ENCODE data around the gene LMNTD2. TPM values are rescaled to one million over a fixed set of nuclear protein-coding genes. Genes with fewer than 3 reads are reported as not detected.

Gene LMNTD2
- total and polyA plus RNA-seq, 2 of the 13 experiments (the other 11 are each of a cell fraction or from before 2014, with no cell fraction given), result 1.1 to 3.1 TPM

DNA sequence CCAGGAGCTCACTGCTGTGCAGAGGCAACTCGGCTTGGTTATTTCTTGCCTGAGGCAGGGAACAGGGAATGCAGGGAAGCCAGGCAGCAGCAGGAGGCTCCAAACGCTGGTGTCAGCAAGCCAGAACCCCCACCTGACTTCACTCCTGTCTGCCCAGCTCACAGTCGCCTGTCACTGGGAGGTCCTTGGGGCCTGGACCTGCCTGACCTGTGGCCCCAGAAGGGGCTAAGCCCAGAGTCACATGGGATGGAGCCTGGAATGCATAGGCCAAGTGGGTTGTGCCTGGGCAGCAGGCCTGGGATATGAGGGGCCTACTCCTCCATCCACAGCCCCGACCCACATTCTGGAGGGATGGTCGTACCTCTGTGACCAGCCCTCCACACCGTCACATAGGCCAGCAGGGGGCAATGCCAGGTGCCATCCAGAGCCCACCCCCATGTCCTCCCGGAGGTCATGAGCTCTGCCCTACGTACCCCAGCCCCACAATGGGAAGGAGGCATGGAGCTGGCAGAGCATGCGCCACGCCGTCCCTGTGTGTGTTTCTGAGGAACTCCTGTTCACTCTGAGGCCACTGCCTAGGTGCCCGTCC, 5.5 kb upstream of the LMNTD2 start (continued):
- TF ChIP-seq, protein P1, sequence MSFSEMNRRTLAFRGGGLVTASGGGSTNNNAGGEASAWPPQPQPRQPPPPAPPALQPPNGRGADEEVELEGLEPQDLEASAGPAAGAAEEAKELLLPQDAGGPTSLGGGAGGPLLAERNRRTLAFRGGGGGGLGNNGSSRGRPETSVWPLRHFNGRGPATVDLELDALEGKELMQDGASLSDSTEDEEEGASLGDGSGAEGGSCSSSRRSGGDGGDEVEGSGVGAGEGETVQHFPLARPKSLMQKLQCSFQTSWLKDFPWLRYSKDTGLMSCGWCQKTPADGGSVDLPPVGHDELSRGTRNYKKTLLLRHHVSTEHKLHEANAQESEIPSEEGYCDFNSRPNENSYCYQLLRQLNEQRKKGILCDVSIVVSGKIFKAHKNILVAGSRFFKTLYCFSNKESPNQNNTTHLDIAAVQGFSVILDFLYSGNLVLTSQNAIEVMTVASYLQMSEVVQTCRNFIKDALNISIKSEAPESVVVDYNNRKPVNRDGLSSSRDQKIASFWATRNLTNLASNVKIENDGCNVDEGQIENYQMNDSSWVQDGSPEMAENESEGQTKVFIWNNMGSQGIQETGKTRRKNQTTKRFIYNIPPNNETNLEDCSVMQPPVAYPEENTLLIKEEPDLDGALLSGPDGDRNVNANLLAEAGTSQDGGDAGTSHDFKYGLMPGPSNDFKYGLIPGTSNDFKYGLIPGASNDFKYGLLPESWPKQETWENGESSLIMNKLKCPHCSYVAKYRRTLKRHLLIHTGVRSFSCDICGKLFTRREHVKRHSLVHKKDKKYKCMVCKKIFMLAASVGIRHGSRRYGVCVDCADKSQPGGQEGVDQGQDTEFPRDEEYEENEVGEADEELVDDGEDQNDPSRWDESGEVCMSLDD (CRISPR knock-in tag; IDR thresholded peaks at IDR 0.05; ENCODE audit: borderline replicate concordance), result no peak
- no peak for TF ChIP-seq GATAD2A (CRISPR knock-in tag; IDR thresholded peaks at IDR 0.05)
- no peak for TF ChIP-seq ZNF777 (CRISPR knock-in tag; IDR thresholded peaks at IDR 0.05)
- TF ChIP-seq MBD4 (IDR thresholded peaks at IDR 0.05; ENCODE audit: borderline replicate concordance, low read length), result no peak
- TF ChIP-seq MTA3 (CRISPR knock-in tag; IDR thresholded peaks at IDR 0.05), result no peak
- TF ChIP-seq, protein P2, sequence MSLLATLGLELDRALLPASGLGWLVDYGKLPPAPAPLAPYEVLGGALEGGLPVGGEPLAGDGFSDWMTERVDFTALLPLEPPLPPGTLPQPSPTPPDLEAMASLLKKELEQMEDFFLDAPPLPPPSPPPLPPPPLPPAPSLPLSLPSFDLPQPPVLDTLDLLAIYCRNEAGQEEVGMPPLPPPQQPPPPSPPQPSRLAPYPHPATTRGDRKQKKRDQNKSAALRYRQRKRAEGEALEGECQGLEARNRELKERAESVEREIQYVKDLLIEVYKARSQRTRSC (CRISPR knock-in tag; IDR thresholded peaks at IDR 0.05; ENCODE audit: low read depth), result no peak
- TF ChIP-seq ZNF781 (CRISPR knock-in tag; IDR thresholded peaks at IDR 0.05; ENCODE audit: borderline replicate concordance, not compliant biosample characterization), result no peak
- peak; percentile 48; the same call in 1 of the 2 replicates for TF ChIP-seq SMAD1 (CRISPR knock-in tag; IDR thresholded peaks at IDR 0.05; ENCODE audit: borderline replicate concordance, low read depth)
- TF ChIP-seq KLF13 (CRISPR knock-in tag; IDR thresholded peaks at IDR 0.05), result no peak
- TF ChIP-seq, protein P3, sequence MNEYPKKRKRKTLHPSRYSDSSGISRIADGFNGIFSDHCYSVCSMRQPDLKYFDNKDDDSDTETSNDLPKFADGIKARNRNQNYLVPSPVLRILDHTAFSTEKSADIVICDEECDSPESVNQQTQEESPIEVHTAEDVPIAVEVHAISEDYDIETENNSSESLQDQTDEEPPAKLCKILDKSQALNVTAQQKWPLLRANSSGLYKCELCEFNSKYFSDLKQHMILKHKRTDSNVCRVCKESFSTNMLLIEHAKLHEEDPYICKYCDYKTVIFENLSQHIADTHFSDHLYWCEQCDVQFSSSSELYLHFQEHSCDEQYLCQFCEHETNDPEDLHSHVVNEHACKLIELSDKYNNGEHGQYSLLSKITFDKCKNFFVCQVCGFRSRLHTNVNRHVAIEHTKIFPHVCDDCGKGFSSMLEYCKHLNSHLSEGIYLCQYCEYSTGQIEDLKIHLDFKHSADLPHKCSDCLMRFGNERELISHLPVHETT (CRISPR knock-in tag; conservative IDR thresholded peaks at IDR 0.05), result no peak
- no peak for TF ChIP-seq SMARCC2 (IDR thresholded peaks at IDR 0.05)
- TF ChIP-seq ZNF775 (CRISPR knock-in tag; IDR thresholded peaks at IDR 0.05; ENCODE audit: borderline replicate concordance), result no peak
- TF ChIP-seq SRY (CRISPR knock-in tag; IDR thresholded peaks at IDR 0.05), result no peak
- no peak for TF ChIP-seq PRPF4 (IDR thresholded peaks at IDR 0.05; ENCODE audit: low read depth, low read length, poor library complexity, severe bottlenecking)
- peak; percentile 58 for TF ChIP-seq SRSF1 (optimal IDR thresholded peaks at IDR 0.05; ENCODE audit: low read depth, low read length)
- no peak for TF ChIP-seq ESRRA (CRISPR knock-in tag; IDR thresholded peaks at IDR 0.05; ENCODE audit: low read depth)
- TF ChIP-seq ERF (CRISPR knock-in tag; IDR thresholded peaks at IDR 0.05), result no peak
- no peak for TF ChIP-seq ZNF543 (CRISPR knock-in tag; IDR thresholded peaks at IDR 0.05)
- no peak for TF ChIP-seq ZSCAN20 (CRISPR knock-in tag; IDR thresholded peaks at IDR 0.05; ENCODE audit: borderline replicate concordance)
- TF ChIP-seq SIN3A (IDR thresholded peaks at IDR 0.05; ENCODE audit: borderline replicate concordance, low read depth, low read length), result no peak
- TF ChIP-seq, protein P4, sequence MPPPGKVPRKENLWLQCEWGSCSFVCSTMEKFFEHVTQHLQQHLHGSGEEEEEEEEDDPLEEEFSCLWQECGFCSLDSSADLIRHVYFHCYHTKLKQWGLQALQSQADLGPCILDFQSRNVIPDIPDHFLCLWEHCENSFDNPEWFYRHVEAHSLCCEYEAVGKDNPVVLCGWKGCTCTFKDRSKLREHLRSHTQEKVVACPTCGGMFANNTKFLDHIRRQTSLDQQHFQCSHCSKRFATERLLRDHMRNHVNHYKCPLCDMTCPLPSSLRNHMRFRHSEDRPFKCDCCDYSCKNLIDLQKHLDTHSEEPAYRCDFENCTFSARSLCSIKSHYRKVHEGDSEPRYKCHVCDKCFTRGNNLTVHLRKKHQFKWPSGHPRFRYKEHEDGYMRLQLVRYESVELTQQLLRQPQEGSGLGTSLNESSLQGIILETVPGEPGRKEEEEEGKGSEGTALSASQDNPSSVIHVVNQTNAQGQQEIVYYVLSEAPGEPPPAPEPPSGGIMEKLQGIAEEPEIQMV (CRISPR knock-in tag; IDR thresholded peaks at IDR 0.05; ENCODE audit: low read depth), result peak; percentile 38; the same call in 1 of the 2 replicates
- TF ChIP-seq, protein P5, sequence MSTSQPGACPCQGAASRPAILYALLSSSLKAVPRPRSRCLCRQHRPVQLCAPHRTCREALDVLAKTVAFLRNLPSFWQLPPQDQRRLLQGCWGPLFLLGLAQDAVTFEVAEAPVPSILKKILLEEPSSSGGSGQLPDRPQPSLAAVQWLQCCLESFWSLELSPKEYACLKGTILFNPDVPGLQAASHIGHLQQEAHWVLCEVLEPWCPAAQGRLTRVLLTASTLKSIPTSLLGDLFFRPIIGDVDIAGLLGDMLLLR (CRISPR knock-in tag; IDR thresholded peaks at IDR 0.05), result 0 out of 2 replicates have a peak, but pooled peaks have one; percentile 49
- TF ChIP-seq JUNB (CRISPR knock-in tag; IDR thresholded peaks at IDR 0.05; ENCODE audit: borderline replicate concordance), result no peak
- no peak for TF ChIP-seq FLYWCH1 (CRISPR knock-in tag; IDR thresholded peaks at IDR 0.05)

Data from HepG2 (cell line).